Measurements from ENCODE around the gene PTMA. TPM values are rescaled to one million over a fixed set of nuclear protein-coding genes. Genes with fewer than 3 reads are reported as not detected.

PTMA gene
- total and polyA plus RNA-seq, 9 of the 15 experiments (the other 6 are each of a cell fraction or from before 2014, with no cell fraction given) = 429 to 2,322 (median 1,578) TPM

GRCh38 chr2:231707927-231708772 lies at the start of gene PTMA (continued):
- TF ChIP-seq, protein P1, sequence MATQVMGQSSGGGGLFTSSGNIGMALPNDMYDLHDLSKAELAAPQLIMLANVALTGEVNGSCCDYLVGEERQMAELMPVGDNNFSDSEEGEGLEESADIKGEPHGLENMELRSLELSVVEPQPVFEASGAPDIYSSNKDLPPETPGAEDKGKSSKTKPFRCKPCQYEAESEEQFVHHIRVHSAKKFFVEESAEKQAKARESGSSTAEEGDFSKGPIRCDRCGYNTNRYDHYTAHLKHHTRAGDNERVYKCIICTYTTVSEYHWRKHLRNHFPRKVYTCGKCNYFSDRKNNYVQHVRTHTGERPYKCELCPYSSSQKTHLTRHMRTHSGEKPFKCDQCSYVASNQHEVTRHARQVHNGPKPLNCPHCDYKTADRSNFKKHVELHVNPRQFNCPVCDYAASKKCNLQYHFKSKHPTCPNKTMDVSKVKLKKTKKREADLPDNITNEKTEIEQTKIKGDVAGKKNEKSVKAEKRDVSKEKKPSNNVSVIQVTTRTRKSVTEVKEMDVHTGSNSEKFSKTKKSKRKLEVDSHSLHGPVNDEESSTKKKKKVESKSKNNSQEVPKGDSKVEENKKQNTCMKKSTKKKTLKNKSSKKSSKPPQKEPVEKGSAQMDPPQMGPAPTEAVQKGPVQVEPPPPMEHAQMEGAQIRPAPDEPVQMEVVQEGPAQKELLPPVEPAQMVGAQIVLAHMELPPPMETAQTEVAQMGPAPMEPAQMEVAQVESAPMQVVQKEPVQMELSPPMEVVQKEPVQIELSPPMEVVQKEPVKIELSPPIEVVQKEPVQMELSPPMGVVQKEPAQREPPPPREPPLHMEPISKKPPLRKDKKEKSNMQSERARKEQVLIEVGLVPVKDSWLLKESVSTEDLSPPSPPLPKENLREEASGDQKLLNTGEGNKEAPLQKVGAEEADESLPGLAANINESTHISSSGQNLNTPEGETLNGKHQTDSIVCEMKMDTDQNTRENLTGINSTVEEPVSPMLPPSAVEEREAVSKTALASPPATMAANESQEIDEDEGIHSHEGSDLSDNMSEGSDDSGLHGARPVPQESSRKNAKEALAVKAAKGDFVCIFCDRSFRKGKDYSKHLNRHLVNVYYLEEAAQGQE (IDR thresholded peaks at IDR 0.05; ENCODE audit: borderline replicate concordance) = peak; percentile 28
- TF ChIP-seq, protein P1 (CRISPR knock-in tag; IDR thresholded peaks at IDR 0.05; ENCODE audit: low read depth) = 0 out of 2 replicates have a peak, but pooled peaks have one; percentile 8
- TF ChIP-seq CREB1 (IDR thresholded peaks at IDR 0.05) (peak; percentile 69), CREB1 (CRISPR knock-in tag; IDR thresholded peaks at IDR 0.05) (peak; percentile 73), NUFIP1 (IDR thresholded peaks at IDR 0.05; ENCODE audit: partially characterized antibody) (no peak), HDAC3 (IDR thresholded peaks at IDR 0.05; ENCODE audit: borderline replicate concordance, partially characterized antibody) (no peak), HNRNPH1 (optimal IDR thresholded peaks at IDR 0.05; ENCODE audit: low read depth, low read length) (no peak), ELK1 (CRISPR knock-in tag; IDR thresholded peaks at IDR 0.05) (no peak), FOSL1 (tag; conservative IDR thresholded peaks at IDR 0.05) (peak; percentile 39; the same call in 1 of the 2 replicates), SAFB2 (IDR thresholded peaks at IDR 0.05; ENCODE audit: borderline replicate concordance, low read depth, low read length, severe bottlenecking) (no peak), POLR2A (conservative IDR thresholded peaks at IDR 0.05) (peak; percentile 99), BACH1 (tag; IDR thresholded peaks at IDR 0.05) (no peak), ZSCAN29 (IDR thresholded peaks at IDR 0.05) (no peak), ZNF695 (CRISPR knock-in tag; IDR thresholded peaks at IDR 0.05) (no peak), HMG20B (CRISPR knock-in tag; IDR thresholded peaks at IDR 0.05) (no peak), NFIX (CRISPR knock-in tag; IDR thresholded peaks at IDR 0.05; ENCODE audit: low read depth) (no peak), ZNF232 (CRISPR knock-in tag; IDR thresholded peaks at IDR 0.05) (no peak)
- TF ChIP-seq, protein P2, sequence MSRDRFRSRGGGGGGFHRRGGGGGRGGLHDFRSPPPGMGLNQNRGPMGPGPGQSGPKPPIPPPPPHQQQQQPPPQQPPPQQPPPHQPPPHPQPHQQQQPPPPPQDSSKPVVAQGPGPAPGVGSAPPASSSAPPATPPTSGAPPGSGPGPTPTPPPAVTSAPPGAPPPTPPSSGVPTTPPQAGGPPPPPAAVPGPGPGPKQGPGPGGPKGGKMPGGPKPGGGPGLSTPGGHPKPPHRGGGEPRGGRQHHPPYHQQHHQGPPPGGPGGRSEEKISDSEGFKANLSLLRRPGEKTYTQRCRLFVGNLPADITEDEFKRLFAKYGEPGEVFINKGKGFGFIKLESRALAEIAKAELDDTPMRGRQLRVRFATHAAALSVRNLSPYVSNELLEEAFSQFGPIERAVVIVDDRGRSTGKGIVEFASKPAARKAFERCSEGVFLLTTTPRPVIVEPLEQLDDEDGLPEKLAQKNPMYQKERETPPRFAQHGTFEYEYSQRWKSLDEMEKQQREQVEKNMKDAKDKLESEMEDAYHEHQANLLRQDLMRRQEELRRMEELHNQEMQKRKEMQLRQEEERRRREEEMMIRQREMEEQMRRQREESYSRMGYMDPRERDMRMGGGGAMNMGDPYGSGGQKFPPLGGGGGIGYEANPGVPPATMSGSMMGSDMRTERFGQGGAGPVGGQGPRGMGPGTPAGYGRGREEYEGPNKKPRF (IDR thresholded peaks at IDR 0.05; ENCODE audit: low read depth, low read length) = no peak

Measured in K562 (cell line).